HepG2 (cell line): Measurements from ENCODE around the gene EZH1. TPM values are rescaled to one million over a fixed set of nuclear protein-coding genes. Genes with fewer than 3 reads are reported as not detected.

Experiments
- ARID2 ChIP-seq: sonication (generic); formaldehyde crosslinking; IDR thresholded peaks from 2 replicates; pipeline ENCODE4 v1.8.1; 2022; ENCODE audit warnings: mild to moderate bottlenecking, missing genetic modification reagents, borderline replicate concordance
- FOXJ3 ChIP-seq: sonication (generic); formaldehyde crosslinking; IDR thresholded peaks from 2 replicates; pipeline ENCODE4 v1.4.0; 2020; ENCODE audit warnings: missing genetic modification reagents, mild to moderate bottlenecking, borderline replicate concordance
- GABPB1 ChIP-seq: IDR thresholded peaks from 2 replicates; pipeline ENCODE4 v1.6.1; 2016; ENCODE audit warnings: mild to moderate bottlenecking, missing genetic modification reagents, moderate library complexity, missing compliant biosample characterization
- GATA4 ChIP-seq: sonication (generic); IDR thresholded peaks from 2 replicates; pipeline ENCODE4 v1.6.1; 2016; ENCODE audit warnings: antibody characterized with exemption, low read depth, borderline replicate concordance
- HMGA1 ChIP-seq: sonication (generic); formaldehyde crosslinking; conservative IDR thresholded peaks from 2 replicates; pipeline ENCODE4 v1.4.0; 2020; ENCODE audit warnings: missing genetic modification reagents
- POLR2G ChIP-seq: fragments of 200-400 bp; formaldehyde crosslinking; IDR thresholded peaks from 2 replicates; pipeline ENCODE4 v1.6.1; 2018; ENCODE audit warnings: mild to moderate bottlenecking, low read depth, low read length, moderate library complexity
- REPIN1 ChIP-seq: sonication (generic); formaldehyde crosslinking; IDR thresholded peaks from 2 replicates; pipeline ENCODE4 v1.8.0; 2022; ENCODE audit warnings: missing genetic modification reagents, low read depth, mild to moderate bottlenecking, borderline replicate concordance
- SETDB1 ChIP-seq: sonication (generic); formaldehyde crosslinking; IDR thresholded peaks from 2 replicates; pipeline ENCODE4 v1.5.1; 2020; ENCODE audit warnings: missing genetic modification reagents, mild to moderate bottlenecking, borderline replicate concordance
- SNAPC4 ChIP-seq: sonication (generic); formaldehyde crosslinking; IDR thresholded peaks from 2 replicates; pipeline ENCODE4 v1.4.0; 2020; ENCODE audit warnings: mild to moderate bottlenecking, missing genetic modification reagents
- TAF15 ChIP-seq: fragments of 200-400 bp; formaldehyde crosslinking; IDR thresholded peaks from one replicate; pipeline ENCODE4 v1.6.1; 2018; ENCODE audit warnings: mild to moderate bottlenecking, low read depth, low read length; ENCODE audit not compliant: poor library complexity, severe bottlenecking
- XRCC5 ChIP-seq: fragments of 200-400 bp; formaldehyde crosslinking; optimal IDR thresholded peaks from 2 replicates; pipeline ENCODE3; 2017; ENCODE audit warnings: mild to moderate bottlenecking, low read length
- YEATS4 ChIP-seq: sonication (generic); formaldehyde crosslinking; IDR thresholded peaks from 2 replicates; pipeline ENCODE4 v1.4.0; 2020; ENCODE audit warnings: missing genetic modification reagents, borderline replicate concordance
- ZBTB14 ChIP-seq: sonication (generic); formaldehyde crosslinking; IDR thresholded peaks from 2 replicates; pipeline ENCODE4 v1.4.0; 2020; ENCODE audit warnings: missing genetic modification reagents
- ZEB1 ChIP-seq: IDR thresholded peaks from 2 replicates; pipeline ENCODE4 v1.6.1; 2012; ENCODE audit warnings: mild to moderate bottlenecking, low read depth, inconsistent platforms; ENCODE audit not compliant: insufficient replicate concordance
- ZFYVE20 ChIP-seq: sonication (generic); formaldehyde crosslinking; IDR thresholded peaks from 2 replicates; pipeline ENCODE4 v1.8.0; 2023; ENCODE audit warnings: low read depth, mild to moderate bottlenecking, moderate library complexity, missing genetic modification reagents, borderline replicate concordance
- ZNF740 ChIP-seq: sonication (generic); formaldehyde crosslinking; IDR thresholded peaks from 2 replicates; pipeline ENCODE4 v1.4.0; 2020; ENCODE audit warnings: missing genetic modification reagents
- ZSCAN22 ChIP-seq: sonication (generic); formaldehyde crosslinking; IDR thresholded peaks from 2 replicates; pipeline ENCODE4 v1.4.0; 2020; ENCODE audit warnings: mild to moderate bottlenecking, missing genetic modification reagents
- polyA plus RNA-seq, 8 experiments: library from polyadenylated mRNA; depleted of rRNA in 3 of 8; stranded (reverse) in 7 of 8; unstranded in 1 of 8; fragments of >200 nt; fragmentation: Illumina TruSeq in 4 of 8; extraction: Trizol in 4 of 8; gene quantifications; 2 replicates each; pipeline versions ENCODE4 v1.2.1 to v1.2.3, GENCODE V29; 2011 to 2016; ENCODE audit warnings: low read depth in 4 of 8, missing spikeins in 1 of 8, mixed read lengths in 1 of 8; ENCODE audit not compliant: insufficient read depth in 1 of 8
- total RNA-seq, 5 experiments: library from RNA; depleted of rRNA; stranded (reverse); fragments of >200 nt; fragmentation: Illumina TruSeq; extraction: Trizol; gene quantifications; 2 replicates each; pipeline ENCODE4 v1.2.3, GENCODE V29; 2016; ENCODE audit warnings: low read depth in 1 of 5
- TF ChIP-seq, protein P1 (sequence below): sonication (generic); formaldehyde crosslinking; IDR thresholded peaks from 2 replicates; pipeline ENCODE4 v1.4.0; 2020; ENCODE audit warnings: mild to moderate bottlenecking, missing genetic modification reagents
- TF ChIP-seq, protein P2 (sequence below): sonication (generic); formaldehyde crosslinking; IDR thresholded peaks from 2 replicates; pipeline ENCODE4 v1.4.0; 2020; ENCODE audit warnings: missing genetic modification reagents; ENCODE audit errors: not compliant biosample characterization

The EZH1 gene
- total and polyA plus RNA-seq, 2 of the 13 experiments (the other 11 are each of a cell fraction or from before 2014, with no cell fraction given), result 11.6 to 24.0 TPM

- no peak for TF ChIP-seq FOXJ3 (CRISPR knock-in tag)
- TF ChIP-seq, protein P1, sequence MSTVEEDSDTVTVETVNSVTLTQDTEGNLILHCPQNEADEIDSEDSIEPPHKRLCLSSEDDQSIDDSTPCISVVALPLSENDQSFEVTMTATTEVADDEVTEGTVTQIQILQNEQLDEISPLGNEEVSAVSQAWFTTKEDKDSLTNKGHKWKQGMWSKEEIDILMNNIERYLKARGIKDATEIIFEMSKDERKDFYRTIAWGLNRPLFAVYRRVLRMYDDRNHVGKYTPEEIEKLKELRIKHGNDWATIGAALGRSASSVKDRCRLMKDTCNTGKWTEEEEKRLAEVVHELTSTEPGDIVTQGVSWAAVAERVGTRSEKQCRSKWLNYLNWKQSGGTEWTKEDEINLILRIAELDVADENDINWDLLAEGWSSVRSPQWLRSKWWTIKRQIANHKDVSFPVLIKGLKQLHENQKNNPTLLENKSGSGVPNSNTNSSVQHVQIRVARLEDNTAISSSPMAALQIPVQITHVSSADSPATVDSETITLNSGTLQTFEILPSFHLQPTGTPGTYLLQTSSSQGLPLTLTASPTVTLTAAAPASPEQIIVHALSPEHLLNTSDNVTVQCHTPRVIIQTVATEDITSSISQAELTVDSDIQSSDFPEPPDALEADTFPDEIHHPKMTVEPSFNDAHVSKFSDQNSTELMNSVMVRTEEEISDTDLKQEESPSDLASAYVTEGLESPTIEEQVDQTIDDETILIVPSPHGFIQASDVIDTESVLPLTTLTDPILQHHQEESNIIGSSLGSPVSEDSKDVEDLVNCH (CRISPR knock-in tag), result no peak
- TF ChIP-seq ZNF740, result no peak
- no peak for TF ChIP-seq ZEB1
- TF ChIP-seq REPIN1 (CRISPR knock-in tag), result no peak
- TF ChIP-seq POLR2G, result peak; percentile 21; the same call in 1 of the 2 replicates
- TF ChIP-seq YEATS4 (CRISPR knock-in tag), result no peak
- no peak for TF ChIP-seq ZBTB14
- TF ChIP-seq SETDB1, result no peak
- TF ChIP-seq SNAPC4 (CRISPR knock-in tag), result no peak
- TF ChIP-seq, protein P2, sequence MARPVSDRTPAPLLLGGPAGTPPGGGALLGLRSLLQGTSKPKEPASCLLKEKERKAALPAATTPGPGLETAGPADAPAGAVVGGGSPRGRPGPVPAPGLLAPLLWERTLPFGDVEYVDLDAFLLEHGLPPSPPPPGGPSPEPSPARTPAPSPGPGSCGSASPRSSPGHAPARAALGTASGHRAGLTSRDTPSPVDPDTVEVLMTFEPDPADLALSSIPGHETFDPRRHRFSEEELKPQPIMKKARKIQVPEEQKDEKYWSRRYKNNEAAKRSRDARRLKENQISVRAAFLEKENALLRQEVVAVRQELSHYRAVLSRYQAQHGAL (CRISPR knock-in tag), result no peak
- TF ChIP-seq ZFYVE20 (CRISPR knock-in tag), result no peak
- TF ChIP-seq TAF15, result no peak
- TF ChIP-seq GATA4, result no peak
- TF ChIP-seq HMGA1, result no peak
- no peak for TF ChIP-seq GABPB1 (CRISPR knock-in tag)
- no peak for TF ChIP-seq XRCC5
- TF ChIP-seq ZSCAN22 (CRISPR knock-in tag), result no peak
- TF ChIP-seq ARID2, result no peak
These were observed 30.8 kb upstream of the EZH1 start (continued) for GRCh38 chr17:42775534-42776098.
